PC-3 (cell line): ENCODE measurements around the gene LRCH1. TPM values are rescaled to one million over a fixed set of nuclear protein-coding genes. Genes with fewer than 3 reads are reported as not detected.

ENCODE experiments used
- ATAC-seq: fragments of 200-7000 bp; cut with Tn5 transposase; 2 replicates; pipeline ENCODE4 v1.9.1; 2020; ENCODE audit warnings: mild to moderate bottlenecking, moderate library complexity
- BruUV-seq: library from RNA; stranded (reverse); fragments of 400-500 nt; replicated peaks from 2 replicates; lab custom pipeline; 2021; lab: Mats Ljungman, UMichigan
- CTCF ChIA-PET: fragments of 300-600 bp; sonication (Branson Sonifier 250); formaldehyde crosslinking; loops from one replicate; lab custom pipeline; 2022; ENCODE audit warnings: antibody characterized with exemption; lab: Charles Lee
- POLR2A ChIA-PET: fragments of 300-600 bp; sonication (Branson Sonifier 250); formaldehyde crosslinking; loops from one replicate; lab custom pipeline; 2022; ENCODE audit warnings: antibody characterized with exemption; ENCODE audit not compliant: unreplicated experiment; lab: Charles Lee
- DNase-seq: peaks from one replicate; pipeline ENCODE4 v3.0.0-alpha.2; 2015
- H2AFZ ChIP-seq: fragments of 300-600 bp; sonication (generic); 2 replicates; pipeline ENCODE4 v1.6.0; 2016; ENCODE audit warnings: antibody characterized with exemption, low read length
- H3F3A ChIP-seq: fragments of 300-600 bp; sonication (generic); one replicate; pipeline ENCODE4 v1.6.0; 2017; ENCODE audit warnings: antibody characterized with exemption, low read length, control low read depth, mild to moderate bottlenecking; ENCODE audit not compliant: unreplicated experiment
- H3K27ac ChIP-seq: fragments of 300-600 bp; sonication (generic); 2 replicates; pipeline ENCODE4 v1.5.1; 2016; ENCODE audit warnings: mild to moderate bottlenecking, low read length
- H3K27me3 ChIP-seq: fragments of 300-600 bp; sonication (generic); 2 replicates; pipeline ENCODE4 v1.6.1; 2016; ENCODE audit warnings: low read length, mixed read lengths
- H3K36me3 ChIP-seq: fragments of 300-600 bp; sonication (generic); 2 replicates; pipeline ENCODE4 v1.6.1; 2016; ENCODE audit warnings: low read depth, mixed run types, low read length, mixed read lengths
- H3K4me1 ChIP-seq: fragments of 300-600 bp; sonication (generic); 2 replicates; pipeline ENCODE4 v1.5.1; 2016; ENCODE audit warnings: low read length; ENCODE audit not compliant: insufficient read depth
- H3K4me2 ChIP-seq: fragments of 300-600 bp; sonication (generic); 2 replicates; pipeline ENCODE4 v1.6.0; 2016; ENCODE audit warnings: low read length
- H3K4me3 ChIP-seq: fragments of 300-600 bp; sonication (generic); 2 replicates; pipeline ENCODE4 v1.5.1; 2016; ENCODE audit warnings: mild to moderate bottlenecking, low read length, mixed read lengths
- H3K79me2 ChIP-seq: fragments of 300-600 bp; sonication (generic); 2 replicates; pipeline ENCODE4 v1.6.1; 2017; ENCODE audit warnings: low read length, mixed read lengths
- H3K9ac ChIP-seq: fragments of 300-600 bp; sonication (generic); 2 replicates; pipeline ENCODE4 v1.6.0; 2016; ENCODE audit warnings: mild to moderate bottlenecking, low read length
- H3K9me2 ChIP-seq: fragments of 300-600 bp; sonication (generic); replicated peaks from 2 replicates; pipeline ENCODE4 v1.6.1; 2016; ENCODE audit warnings: mixed run types, low read length, mixed read lengths
- H3K9me3 ChIP-seq: fragments of 300-600 bp; sonication (generic); 2 replicates; pipeline ENCODE4 v1.6.1; 2016; ENCODE audit warnings: low read length, mixed read lengths
- H4K20me1 ChIP-seq: fragments of 300-600 bp; sonication (generic); 2 replicates; pipeline ENCODE4 v1.6.1; 2016; ENCODE audit warnings: low read length, mixed read lengths
- EZH2 ChIP-seq: fragments of 300-600 bp; sonication (generic); IDR thresholded peaks from one replicate; pipeline ENCODE4 v1.6.1; 2017; ENCODE audit warnings: antibody characterized with exemption, mild to moderate bottlenecking, low read length; ENCODE audit not compliant: unreplicated experiment
- EZH2phosphoT487 ChIP-seq: fragments of 300-600 bp; sonication (generic); IDR thresholded peaks from 2 replicates; pipeline ENCODE4 v1.6.1; 2018; ENCODE audit warnings: mild to moderate bottlenecking, antibody characterized with exemption, low read length, borderline replicate concordance
- intact Hi-C: fragments of 100-400 bp; cut with micrococcal nuclease; formaldehyde crosslinking; loops from 2 replicates; pipeline ENCODE4 v1.9.0; 2023
- total RNA-seq: library from RNA; depleted of rRNA; stranded (reverse); fragments of >200 nt; gene quantifications from 2 replicates; pipeline ENCODE4 v1.2.3, GENCODE V29; 2014
- TF ChIP-seq, protein P1 (sequence below): fragments of 300-600 bp; sonication (generic); conservative IDR thresholded peaks from 2 replicates; pipeline ENCODE4 v1.5.1; 2017; ENCODE audit warnings: antibody characterized with exemption, low read depth, mild to moderate bottlenecking, low read length

Gene LRCH1
- total RNA-seq, 1 experiment from 2014 or later: 4.3 TPM

GRCh38 chr13:46659413-46660065 lies 106.6 kb downstream of the LRCH1 start:
- Histone ChIP-seq H3K4me2 (no peak overlapping the region), H3K9me3 (no peaks in the 10 kb centered on the region), H3K36me3 (no peaks in the 10 kb centered on the region), H2AFZ (no peak overlapping the region), H4K20me1 (no peaks in the 10 kb centered on the region; the same call in 1 of the 2 replicates), H3K9ac (no peak overlapping the region), H3F3A (no peaks in the 10 kb centered on the region), H3K4me1 (peaks cover 2% of the 10 kb centered on the region; the same call in 1 of the 2 replicates), H3K4me3 (no peak overlapping the region), H3K79me2 (peaks cover 8% of the 10 kb centered on the region; the same call in 1 of the 2 replicates), H3K9me2 (no peaks in the 10 kb centered on the region), H3K27ac (no peak overlapping the region), H3K27me3 (no peaks in the 10 kb centered on the region)
- DNase-seq (no peak), ATAC-seq (no peak)
- ChIA-PET CTCF (no interaction called here), POLR2A (no interaction called here)
- intact Hi-C loops: loop anchor here (10.0 kb wide), 1 partner anchor 105 kb away; the partner anchor contains the start of gene LRCH1
- no TSS peak for BruUV-seq
- TF ChIP-seq EZH2phosphoT487 (no peak), EZH2 (no peak)
- TF ChIP-seq, protein P1, sequence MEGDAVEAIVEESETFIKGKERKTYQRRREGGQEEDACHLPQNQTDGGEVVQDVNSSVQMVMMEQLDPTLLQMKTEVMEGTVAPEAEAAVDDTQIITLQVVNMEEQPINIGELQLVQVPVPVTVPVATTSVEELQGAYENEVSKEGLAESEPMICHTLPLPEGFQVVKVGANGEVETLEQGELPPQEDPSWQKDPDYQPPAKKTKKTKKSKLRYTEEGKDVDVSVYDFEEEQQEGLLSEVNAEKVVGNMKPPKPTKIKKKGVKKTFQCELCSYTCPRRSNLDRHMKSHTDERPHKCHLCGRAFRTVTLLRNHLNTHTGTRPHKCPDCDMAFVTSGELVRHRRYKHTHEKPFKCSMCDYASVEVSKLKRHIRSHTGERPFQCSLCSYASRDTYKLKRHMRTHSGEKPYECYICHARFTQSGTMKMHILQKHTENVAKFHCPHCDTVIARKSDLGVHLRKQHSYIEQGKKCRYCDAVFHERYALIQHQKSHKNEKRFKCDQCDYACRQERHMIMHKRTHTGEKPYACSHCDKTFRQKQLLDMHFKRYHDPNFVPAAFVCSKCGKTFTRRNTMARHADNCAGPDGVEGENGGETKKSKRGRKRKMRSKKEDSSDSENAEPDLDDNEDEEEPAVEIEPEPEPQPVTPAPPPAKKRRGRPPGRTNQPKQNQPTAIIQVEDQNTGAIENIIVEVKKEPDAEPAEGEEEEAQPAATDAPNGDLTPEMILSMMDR: no peak

DNA sequence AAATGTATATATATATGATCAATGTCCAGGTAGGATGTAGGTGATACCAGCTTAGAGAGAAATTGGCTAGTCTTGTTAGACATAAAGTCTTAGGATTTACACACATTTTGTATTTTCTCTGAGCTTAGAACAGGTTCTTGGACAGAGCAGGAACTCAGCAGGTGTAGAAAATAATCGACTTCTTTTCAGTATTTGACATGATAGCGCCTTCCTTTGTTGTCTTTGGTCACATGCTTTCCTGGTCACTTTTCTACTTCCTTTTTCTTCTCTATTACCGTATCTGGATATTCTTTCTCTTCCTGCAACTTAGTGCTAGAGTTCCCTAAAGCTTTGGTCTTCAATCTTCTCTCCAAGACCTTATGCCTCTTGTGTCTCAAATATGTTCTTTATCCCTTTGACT lies 107.4 kb downstream of the LRCH1 start:
- Histone ChIP-seq H3K36me3 (no peaks in the 10 kb centered on the region), H3K4me1 (peaks cover 9% of the 10 kb centered on the region), H3K9me3 (no peaks in the 10 kb centered on the region), H3K9me2 (no peaks in the 10 kb centered on the region), H3F3A (no peaks in the 10 kb centered on the region), H3K79me2 (peaks cover 10% of the 10 kb centered on the region; the same call in 1 of the 2 replicates), H3K4me3 (no peak overlapping the region), H4K20me1 (peaks cover 3% of the 10 kb centered on the region; the same call in 1 of the 2 replicates), H2AFZ (no peak overlapping the region), H3K27me3 (no peaks in the 10 kb centered on the region), H3K9ac (no peak overlapping the region), H3K27ac (no peak overlapping the region), H3K4me2 (no peak overlapping the region)
- CTCF ChIA-PET: no interaction called here
- intact Hi-C loops: loop anchor here (10.0 kb wide), 1 partner anchor 106 kb away; the partner anchor contains the start of gene LRCH1
- TF ChIP-seq EZH2: no peak
- TF ChIP-seq EZH2phosphoT487: no peak
- TF ChIP-seq, protein P1: no peak
- DNase-seq (no peak), ATAC-seq (no peak)
- POLR2A ChIA-PET: no interaction called here
- BruUV-seq: no TSS peak

DNA sequence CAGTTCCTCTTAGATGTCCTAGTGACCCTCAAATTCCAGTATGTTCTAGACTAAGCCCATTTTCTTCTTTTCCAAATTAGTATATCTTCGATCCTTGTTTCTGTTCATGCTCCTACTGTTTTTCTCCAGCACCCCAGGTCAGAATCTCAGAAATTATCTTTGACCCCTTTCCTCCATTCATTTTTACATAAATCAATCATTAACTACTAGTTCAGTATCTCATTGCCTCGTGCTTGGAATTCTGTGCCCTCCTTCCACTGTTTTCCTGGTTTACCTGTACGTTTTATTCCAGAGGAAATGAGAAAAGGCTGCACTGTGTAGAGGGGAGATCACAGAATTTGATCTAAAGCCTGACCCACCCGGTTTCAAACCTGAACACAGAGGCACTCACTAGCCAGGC lies 107.9 kb downstream of the LRCH1 start:
- ATAC-seq: no peak
- Histone ChIP-seq H4K20me1 (peaks cover 4% of the 10 kb centered on the region; the same call in 1 of the 2 replicates), H3K4me2 (no peak overlapping the region), H3K9me3 (no peaks in the 10 kb centered on the region), H3K4me1 (peaks cover 13% of the 10 kb centered on the region), H3K27me3 (no peaks in the 10 kb centered on the region), H2AFZ (no peak overlapping the region), H3K27ac (no peak overlapping the region), H3K4me3 (no peak overlapping the region), H3K36me3 (no peaks in the 10 kb centered on the region), H3K9ac (no peak overlapping the region), H3K79me2 (peaks cover 10% of the 10 kb centered on the region; the same call in 1 of the 2 replicates), H3F3A (no peaks in the 10 kb centered on the region), H3K9me2 (no peaks in the 10 kb centered on the region)
- TF ChIP-seq EZH2 (no peak), EZH2phosphoT487 (no peak)
- TF ChIP-seq, protein P1: no peak
- no TSS peak for BruUV-seq
- POLR2A ChIA-PET: no interaction called here
- DNase-seq: no peak
- intact Hi-C loops: loop anchor here (10.0 kb wide), 1 partner anchor 106 kb away; the partner anchor contains the start of gene LRCH1
- CTCF ChIA-PET: no interaction called here
